GM21723 (cell line): ENCODE measurements around the gene FYN.
"Not testable (repeated sequence)": the region's sequence is repeated elsewhere in the genome, so short reads cannot be mapped to it uniquely, and the experiment has no call there.

Experiments used
- ATAC-seq: cut with Tn5 transposase; IDR thresholded peaks from one replicate; pipeline ENCODE4 v1.9.1; 2021; ENCODE audit warnings: mild to moderate bottlenecking, moderate library complexity; ENCODE audit not compliant: unreplicated experiment

FYN gene

DNA sequence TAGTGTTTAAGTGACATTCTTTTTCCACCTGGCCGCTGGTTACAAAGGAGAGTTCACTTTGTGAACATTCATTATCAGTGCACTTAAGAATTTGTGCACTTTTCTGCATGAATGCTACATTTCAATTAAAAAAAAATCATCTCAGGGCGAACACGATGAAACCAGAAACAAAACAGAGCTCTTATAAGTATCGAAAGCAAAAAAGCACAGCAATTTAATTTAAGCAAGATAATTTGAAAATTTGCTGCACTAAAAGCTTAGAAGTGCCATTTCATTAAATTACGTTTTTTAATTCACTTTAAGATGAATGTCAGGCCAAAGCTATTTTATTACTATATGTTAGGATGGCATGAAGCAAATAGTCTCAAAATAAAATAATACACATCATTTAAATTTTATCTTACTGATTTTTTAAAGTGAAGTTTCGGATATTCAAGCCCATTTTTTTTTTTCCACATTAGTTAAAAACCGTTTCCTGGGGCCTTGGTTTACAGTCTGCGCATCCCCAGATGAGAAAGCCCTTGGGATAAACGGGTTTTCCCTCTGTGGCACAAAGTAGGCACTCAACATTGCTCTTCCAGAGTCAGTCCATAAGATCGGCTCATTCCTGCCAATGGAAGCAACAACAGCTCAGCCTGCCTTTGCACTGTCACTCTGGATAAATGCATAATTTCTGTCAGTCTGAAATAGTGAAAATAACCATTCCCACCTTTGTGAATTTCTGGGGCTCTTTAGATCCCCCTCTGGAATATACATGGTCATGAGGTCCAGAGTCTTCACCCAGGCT lies 80.1 kb downstream of the FYN start:
- no peak for ATAC-seq

DNA sequence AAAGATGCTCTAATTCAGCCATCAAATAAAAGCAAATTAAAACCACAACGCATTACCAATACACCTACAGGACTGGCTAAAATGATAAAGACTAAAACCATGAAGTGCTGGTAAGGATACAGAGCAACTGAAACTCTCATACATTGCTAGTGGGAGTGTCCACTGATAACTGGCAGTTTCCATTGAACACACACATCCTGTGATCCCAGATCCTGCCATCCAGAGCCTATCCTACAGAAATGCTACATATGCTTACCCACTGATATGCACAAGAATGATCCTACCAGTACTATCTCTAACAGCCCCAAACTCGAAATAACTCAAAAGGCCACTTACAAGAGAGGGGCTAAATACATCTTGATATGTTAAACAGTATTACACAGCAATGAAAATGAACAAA lies 81.0 kb downstream of the FYN start:
- ATAC-seq = no peak

DNA sequence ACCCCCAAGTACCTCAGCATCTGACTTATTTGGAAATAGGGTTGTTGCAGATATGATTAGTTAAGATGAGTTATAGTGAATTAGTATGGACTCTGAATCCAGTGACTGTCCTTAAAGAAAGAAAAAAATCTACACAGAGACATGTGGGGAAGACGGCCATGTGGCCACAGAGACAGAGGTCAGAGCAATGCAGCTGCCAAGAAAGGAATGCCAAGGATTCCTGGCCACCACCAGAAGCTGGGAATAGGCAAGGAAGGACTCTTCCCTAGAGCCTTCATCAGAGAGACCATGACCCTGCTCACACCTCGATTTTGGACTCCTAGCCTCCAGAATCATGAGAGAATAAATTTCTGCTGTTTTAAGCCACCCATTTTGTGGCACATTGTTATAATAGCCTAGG lies 81.8 kb downstream of the FYN start:
- ATAC-seq = no peak

DNA sequence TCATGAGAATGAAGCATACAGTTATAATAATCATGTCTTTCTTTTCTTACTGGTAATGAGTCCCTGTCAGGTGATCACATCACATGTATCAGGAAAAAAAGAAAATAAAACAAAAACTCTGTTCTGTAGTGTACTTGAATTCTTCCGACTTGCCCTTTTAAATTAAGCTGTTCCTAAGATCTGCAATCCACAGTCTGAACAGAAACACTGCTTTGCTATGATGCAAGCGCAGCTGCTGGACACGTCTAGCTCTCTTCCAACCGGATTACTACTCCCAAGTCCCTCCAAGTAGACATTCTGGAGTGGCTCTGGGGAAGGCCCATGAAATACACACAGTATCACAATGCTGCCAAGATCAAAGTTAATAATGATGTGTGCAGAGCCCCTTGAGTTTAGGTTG lies 83.7 kb downstream of the FYN start:
- no peak for ATAC-seq

DNA sequence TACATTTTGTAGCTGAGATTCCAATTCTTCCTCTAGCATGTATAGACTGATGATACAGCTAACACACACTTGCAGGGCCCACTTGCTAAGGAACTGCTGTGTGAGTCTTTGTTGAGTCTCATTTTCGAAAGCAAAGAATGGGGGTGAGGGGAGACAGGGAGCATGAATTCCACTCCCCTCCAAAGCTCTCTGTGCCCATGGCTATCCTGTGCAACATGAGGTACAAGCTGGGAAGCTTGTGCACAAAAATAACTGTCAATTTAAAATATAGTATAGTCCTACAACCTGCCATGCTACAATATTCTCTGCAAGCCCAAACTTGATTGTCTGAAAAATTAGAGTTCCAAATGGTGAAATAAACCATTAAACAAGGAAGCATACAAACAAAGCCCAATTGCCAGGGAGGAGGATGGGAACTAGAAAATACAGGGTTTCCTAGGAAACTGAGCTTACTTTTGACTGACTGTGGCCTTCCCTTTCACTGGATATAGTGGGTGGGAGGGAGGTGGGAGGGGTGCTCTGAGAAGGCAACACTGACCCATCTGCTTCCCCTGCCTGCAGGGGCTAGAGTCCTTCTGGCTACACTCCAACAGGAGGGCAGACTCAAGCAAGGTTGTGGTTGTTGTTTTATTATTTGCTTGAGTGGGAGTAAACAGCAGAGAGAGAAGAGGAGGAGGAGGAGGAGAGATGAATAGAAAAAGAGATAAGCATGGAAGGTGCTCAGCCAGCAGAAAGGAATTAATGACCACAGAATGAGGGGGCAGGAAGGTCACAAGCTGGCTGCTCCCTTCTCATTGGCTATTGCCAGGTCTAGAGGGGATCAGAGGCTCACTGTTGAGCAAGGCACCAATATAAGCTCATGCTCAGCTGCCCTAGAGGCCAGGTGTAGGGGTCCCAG lies 84.6 kb downstream of the FYN start:
- ATAC-seq = no peak

DNA sequence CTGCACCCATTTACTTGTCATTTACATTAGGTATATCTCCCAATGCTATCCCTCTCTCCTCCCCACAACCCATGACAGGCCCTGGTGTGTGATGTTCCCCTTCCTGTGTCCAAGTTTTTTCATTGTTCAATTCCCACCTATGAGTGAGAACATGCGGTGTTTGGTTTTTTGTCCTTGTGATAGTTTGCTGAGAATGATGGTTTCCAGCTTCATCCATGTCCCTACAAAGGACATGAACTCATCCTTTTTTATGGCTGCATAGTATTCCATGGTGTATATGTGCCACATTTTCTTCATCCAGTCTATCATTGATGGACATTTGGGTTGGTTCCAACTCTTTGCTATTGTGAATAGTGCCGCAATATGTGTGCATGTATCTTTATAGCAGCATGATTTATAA lies 87.1 kb downstream of the FYN start:
- ATAC-seq = not testable (repeated sequence)

DNA sequence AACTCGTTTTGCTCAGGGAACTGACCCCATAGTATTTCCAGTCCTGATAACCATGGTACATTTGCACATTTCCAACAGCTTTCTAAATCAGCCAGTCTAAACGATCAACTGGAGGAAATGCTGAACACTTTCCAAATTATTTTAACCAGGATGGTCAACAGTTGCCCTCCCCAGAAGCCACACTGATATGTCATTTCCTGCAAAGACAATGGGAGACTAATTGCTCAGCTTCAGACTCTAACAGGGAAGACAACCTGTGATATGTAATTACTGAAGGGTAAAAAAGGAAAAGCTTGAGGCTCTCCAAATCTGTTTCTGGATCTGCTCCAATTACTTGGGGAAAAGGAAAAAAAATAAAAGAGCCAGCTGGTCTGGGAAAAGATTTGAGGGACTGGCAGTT lies 88.8 kb downstream of the FYN start:
- no peak for ATAC-seq

DNA sequence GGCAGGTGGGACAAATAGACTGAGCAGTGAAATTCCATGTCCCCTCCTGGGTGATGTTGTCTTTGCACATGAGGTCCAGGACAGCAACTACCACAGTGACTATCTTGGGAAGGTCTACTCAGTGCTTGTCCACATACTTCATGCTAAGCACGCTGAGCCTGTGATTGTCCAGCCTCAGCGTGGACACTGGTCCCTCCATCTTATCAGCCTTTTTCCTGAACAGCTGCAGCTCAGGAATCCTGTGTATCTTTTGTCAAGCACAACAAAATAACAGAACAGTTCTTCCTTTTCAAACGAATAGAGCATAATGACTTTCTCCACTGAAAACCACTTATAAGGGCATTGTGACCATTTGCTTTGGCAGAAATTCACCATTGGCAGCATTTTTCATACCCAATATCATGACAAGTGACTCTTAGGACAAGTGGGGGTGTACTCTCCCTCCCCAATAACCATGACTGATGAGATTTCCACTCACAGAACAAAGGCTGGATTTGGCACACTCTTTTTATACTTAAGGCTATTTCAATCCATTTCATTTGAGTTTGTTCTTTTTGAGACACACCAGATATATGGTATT lies 90.3 kb downstream of the FYN start:
- no peak for ATAC-seq

DNA sequence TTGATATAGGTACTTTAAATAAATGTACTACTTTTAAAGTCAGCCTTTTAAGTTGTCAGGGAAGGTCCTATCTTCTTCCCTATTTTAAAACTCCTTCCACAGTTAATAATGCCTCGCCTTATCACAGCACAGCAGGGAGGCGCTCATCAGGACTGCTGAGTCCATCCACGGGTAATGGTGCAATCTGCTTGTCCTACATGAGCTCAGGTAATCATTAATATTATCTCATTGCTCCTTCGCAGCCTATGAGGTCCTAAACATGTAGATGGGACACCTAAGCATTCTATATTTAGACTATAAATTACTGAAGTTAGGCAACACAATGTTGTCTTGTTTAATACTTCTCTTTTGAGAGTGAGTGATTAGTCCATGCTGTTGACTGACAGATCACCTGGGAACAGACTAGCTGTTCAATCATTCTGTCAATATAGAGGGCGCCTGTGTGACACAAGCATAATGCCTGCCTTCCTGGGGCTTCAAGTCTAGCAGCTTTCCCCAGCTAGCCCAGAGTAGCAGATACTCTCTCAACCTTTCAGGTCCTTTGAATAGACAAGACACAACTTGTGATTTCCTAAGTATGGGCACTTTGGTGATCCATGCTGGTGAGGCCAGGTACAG lies 91.0 kb downstream of the FYN start:
- no peak for ATAC-seq

DNA sequence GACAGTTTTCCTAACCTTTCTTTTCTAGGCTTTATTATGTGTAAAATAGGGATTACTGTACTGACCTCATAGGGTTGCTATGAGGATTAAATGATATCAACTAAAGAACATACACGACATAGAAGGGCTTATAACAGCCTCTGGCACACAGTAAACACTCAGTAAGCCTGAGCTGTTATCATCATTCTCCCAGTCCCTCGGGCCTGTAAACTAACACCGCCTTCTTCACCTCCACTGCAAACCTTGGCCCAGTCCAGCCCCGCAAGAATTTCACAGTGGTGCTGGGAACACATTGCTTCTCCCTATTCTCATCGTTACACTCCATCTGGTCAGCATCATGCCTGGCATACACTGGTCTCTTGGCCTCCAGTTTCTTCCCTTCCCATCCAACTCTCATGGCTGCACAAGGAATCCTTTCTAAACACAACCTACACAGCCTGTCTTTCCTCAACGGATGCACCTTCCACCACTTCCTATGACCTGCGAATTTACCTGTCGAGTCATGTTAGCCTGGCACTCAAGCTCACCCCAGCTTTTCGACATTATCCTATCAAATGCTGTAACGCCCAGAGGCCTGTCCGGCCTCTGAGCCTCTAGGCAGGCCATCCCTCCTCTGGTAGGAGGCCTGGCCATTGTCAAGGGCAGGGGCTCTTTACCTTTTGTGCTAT lies 92.1 kb downstream of the FYN start:
- ATAC-seq = no peak

DNA sequence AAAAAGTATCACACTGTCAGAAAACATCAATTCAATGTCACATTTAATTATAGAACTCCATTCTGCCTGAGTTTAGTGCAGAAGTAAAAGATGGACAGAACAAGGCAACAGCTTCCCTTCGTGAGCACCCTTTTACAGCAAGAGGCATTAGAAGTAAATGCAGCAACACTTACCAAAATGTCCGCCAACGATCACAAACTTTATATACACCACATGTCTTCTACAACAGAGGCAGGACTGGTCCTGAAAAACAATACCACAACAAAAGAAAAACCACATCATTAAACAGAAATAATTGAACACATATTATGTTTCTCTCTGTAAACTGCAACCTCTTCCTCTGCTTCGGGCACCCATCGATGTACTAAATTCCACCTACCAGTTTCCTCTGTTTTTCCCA lies 92.9 kb downstream of the FYN start:
- no peak for ATAC-seq

DNA sequence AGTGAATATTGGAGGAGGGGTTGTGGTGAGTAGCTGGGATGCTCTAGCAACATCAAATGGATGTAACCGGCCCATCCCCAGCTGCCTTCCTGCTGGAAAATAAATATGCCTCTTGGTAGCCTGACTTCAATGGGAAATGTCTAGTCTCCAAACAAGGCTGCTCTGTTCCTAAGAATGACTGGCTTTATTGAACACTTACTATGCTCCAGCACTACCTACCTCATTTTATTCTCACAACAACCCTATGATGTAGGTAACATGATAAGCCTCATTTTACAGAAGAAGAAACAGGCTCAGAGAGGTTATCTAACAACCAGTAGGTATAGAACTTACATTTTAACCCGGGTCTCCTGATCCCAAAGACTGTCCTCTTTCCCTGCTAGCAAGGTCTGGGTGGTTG lies 93.6 kb downstream of the FYN start:
- ATAC-seq = no peak

DNA sequence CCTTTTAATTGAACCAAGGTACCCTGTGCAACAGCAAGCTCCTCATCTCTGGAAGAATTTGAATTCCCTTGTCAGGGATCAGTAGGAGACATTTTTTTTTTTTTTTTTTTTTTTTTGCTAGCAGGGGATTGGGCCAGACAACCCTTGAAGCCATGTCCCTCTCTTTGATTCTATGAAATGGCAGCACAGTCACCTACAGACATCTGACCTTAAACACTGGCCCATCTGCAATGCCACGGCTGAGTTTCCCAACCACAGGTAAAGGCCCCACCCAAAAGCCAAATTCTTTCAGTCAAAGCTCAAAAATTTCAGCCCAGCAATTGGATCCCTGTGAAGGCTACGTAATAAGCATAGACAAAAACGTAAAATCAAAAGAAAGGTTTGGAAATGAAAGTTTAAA lies 94.2 kb downstream of the FYN start:
- no peak for ATAC-seq

DNA sequence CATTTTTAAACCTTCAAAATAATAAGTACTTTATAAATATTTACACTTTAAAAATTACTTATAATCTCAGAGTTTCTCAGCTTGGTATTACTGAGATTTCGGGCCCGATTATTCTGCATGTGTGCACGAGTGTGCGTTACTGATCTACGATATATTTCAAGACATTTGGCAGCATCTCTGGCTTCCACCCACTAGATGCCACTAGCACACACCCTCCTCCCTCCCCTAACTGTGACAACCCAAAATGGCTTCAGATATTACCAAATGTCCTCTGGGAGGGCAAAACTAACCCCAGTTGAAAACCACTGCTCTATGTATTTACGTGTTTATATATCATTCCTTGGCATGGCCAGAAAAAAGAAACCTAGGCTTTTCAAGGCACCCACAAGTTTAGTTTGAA lies 95.9 kb downstream of the FYN start:
- ATAC-seq = no peak

DNA sequence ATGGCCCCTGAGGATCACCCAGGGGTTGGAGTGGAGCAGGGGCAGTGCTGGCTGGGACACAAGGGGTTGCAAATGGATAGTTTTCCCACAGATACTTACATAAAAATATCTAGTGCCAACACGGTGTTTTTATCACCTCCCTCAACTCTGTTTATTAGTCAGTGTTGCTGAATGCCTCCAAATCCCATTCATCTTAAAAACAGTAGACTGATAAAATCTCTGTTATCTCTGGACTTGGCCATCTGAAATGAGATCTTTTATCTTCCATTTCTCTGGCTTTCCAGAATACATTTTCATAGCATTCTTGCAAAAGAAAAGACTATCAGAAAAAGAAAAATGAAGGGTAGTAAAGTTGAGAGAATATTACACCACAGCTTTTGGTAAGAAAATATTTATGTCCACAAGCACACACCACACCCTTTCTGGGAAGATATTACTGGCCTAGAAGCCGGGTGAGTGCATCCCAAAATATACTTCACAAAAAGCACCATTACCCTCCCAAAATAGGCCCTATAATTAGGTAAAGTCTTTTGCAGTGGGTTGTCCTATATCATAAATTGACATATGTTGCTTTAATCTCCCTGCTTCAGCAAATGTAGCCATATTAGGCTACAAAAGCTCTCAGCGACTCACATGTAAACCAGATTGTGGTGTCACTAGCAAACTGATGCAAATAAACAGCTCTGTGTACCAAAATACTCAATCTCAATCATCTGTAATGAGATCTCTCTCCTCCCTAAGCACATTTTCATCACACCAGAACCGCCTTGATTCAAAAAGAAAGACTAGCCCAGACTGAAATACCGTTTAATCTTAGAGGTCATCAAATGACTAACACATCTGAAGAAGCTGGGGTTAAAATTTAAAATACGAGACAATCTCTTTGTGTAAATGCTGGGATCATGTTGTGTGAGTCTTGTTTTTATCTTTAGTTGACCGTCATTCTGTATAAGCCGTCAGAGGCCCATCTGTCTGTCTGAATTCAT lies 96.7 kb downstream of the FYN start:
- ATAC-seq = no peak

DNA sequence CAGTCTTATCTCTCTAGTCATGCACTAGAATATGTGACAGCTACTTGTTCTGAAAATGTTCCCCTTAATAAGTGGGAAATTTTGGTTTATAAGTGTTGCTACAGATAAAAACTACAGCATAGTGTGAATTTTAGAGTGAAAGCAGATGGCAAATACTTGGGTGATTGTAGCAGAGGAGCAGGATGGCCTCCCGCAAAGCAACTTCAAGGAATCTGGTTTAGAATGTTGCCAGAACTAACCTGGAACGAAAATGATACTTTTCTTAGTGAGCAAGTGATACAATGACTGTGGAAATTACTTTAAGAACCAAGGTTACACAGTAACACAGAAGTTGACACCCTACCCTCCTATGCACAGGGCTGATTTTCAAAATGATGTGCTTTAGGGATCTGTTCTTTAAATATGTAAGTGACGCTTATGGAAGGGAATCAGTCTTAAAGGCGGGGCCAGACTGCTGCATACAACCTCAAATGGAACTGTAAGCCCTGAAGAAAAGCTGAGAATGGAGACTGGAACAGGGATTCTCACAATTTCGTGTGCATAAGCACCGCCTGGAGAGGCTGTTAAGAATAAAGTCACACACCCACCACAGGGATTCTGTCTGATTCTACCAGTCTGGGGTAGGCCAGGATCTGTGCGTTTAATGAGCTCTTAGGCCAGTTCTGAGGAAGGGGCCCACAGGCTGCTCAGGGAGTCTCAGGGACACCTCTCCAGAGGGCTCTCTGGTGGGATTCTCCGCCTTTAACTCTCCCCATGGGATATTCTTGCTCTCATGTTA lies 97.9 kb downstream of the FYN start:
- no peak for ATAC-seq

DNA sequence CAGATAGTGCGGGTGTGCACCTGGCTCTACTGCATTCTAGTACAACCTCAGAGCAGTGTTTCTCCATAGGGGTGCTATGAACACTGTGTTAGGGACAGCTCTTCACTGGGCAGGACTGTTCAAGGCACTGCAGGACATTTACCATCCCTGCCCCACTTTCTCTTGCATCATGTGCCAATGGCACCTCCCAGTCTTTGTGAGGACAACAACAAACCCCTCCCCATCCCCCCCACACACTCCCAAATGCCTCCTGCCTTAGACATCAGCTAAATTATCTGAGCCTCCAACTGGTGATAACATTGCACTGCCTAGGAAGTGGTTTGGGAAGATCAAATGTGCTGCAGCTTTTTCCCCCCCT lies 98.9 kb downstream of the FYN start:
- ATAC-seq = no peak

DNA sequence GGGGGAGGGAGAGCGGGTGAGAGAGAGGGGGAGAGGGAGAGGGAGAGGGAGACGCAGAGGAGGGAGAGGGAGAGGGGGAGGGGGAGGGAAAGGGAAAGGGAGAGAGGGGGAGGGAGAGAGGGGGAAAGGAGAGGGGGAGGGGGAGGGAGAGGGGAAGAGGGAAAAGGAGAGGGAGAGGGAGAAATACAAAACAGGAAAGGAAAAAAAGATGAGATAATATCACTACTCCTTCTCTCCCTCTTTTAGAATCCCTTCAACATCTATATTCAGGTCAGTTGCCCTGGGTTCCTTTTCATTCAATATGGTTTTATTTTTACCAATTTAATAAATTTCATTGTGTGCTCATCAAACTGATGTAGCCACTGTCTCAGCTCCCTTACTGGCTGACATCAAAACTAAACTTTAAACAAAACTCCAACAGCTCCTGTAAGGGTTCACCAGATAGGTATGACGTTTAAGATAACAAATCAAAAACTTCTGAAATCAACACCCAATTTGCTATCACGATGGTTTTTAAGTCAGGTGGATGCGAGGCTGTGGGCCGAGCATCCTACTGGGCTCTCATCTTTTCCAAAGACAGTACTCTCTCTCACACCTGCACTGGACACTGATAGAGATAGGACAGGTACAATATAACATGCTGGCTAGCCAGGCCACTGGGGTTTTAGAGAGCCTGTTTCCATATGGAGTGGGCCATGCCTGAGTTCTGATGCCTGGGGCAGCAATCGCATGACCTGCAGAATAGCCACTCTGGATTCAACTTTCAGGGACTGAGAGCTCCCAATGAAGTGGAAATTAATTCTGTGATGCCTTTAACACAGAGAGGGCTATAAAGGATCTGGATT lies 99.5 kb downstream of the FYN start:
- ATAC-seq = no peak
